Measurements from ENCODE around the gene COX11. TPM values are rescaled to one million over a fixed set of nuclear protein-coding genes. Genes with fewer than 3 reads are reported as not detected.
A peak's percentile ranks its signal among the peaks of the same experiment; 100 is the strongest.

The COX11 gene
- total and polyA plus RNA-seq, 2 of the 13 experiments (the other 11 are each of a cell fraction or from before 2014, with no cell fraction given), result 103 to 203 TPM

GRCh38 chr17:54968262-54968987, at the start of gene COX11, which contains the start of gene STXBP4 (continued):
- TF ChIP-seq RERE (CRISPR knock-in tag; IDR thresholded peaks at IDR 0.05; ENCODE audit: low read depth) (no peak), PHF8 (CRISPR knock-in tag; IDR thresholded peaks at IDR 0.05) (peak; percentile 96), ZNF883 (CRISPR knock-in tag; IDR thresholded peaks at IDR 0.05; ENCODE audit: not compliant biosample characterization) (peak; percentile 35), PLSCR1 (CRISPR knock-in tag; IDR thresholded peaks at IDR 0.05; ENCODE audit: borderline replicate concordance) (0 out of 2 replicates have a peak, but pooled peaks have one; percentile 29), GPBP1L1 (CRISPR knock-in tag; IDR thresholded peaks at IDR 0.05) (no peak), ZNF281 (CRISPR knock-in tag; IDR thresholded peaks at IDR 0.05; ENCODE audit: borderline replicate concordance) (peak; percentile 15; the same call in 1 of the 2 replicates), TARDBP (CRISPR knock-in tag; IDR thresholded peaks at IDR 0.05) (peak; percentile 80), CTCF (CRISPR knock-in tag; IDR thresholded peaks at IDR 0.05) (peak; percentile 62), ZSCAN9 (CRISPR knock-in tag; IDR thresholded peaks at IDR 0.05; ENCODE audit: borderline replicate concordance) (peak; percentile 62), ZNF639 (CRISPR knock-in tag; conservative IDR thresholded peaks at IDR 0.05) (0 out of 2 replicates have a peak, but pooled peaks have one; percentile 56), GATAD2A (CRISPR knock-in tag; IDR thresholded peaks at IDR 0.05) (peak; percentile 80), ZSCAN31 (CRISPR knock-in tag; IDR thresholded peaks at IDR 0.05; ENCODE audit: low read depth) (peak; percentile 87), DNMT1 (CRISPR knock-in tag; IDR thresholded peaks at IDR 0.05) (no peak)
